ENCODE results near the gene BNIP3. TPM values are rescaled to one million over a fixed set of nuclear protein-coding genes. Genes with fewer than 3 reads are reported as not detected.
"Not testable (repeated sequence)": the region's sequence is repeated elsewhere in the genome, so short reads cannot be mapped to it uniquely, and the experiment has no call there.

The BNIP3 gene
- total RNA-seq, 1 donor from 2014 or later: 89.3 TPM

DNA sequence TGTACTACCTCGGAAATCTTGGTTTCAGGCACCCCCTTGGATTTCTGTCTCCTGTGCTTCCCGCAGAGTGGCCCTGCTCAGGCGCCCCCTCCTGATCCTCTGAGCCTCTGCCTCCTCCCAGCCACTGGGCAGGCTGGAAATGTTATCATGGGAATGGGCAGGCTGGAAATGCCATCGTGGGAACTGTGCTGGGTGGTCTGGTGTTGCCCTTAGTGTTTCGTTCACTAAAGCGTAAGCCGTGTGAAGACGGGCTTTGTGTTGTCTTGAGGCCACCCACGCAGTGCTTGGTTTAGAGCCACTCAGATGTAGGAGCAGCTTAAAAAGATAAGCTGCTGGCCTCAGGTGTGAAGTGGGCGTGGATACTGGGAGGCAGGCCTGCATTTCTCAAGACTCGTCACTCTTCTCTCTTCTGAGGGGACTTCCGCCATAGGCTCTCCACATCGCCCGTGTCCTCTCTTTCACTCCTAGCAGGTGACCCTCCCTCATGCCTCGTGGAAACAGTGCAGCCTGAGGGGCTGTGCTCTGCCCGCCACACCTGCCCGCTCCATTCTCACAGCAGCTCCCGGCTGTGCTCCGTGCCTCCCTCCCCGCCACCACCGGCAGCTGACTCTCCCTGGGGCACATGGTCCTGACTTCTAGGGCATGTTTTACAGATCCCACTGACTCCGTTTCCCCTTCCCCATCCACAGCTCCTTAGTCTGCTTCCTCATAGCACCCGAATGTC is 52.4 kb downstream of the BNIP3 start:
- no peak for DNase-seq

DNA sequence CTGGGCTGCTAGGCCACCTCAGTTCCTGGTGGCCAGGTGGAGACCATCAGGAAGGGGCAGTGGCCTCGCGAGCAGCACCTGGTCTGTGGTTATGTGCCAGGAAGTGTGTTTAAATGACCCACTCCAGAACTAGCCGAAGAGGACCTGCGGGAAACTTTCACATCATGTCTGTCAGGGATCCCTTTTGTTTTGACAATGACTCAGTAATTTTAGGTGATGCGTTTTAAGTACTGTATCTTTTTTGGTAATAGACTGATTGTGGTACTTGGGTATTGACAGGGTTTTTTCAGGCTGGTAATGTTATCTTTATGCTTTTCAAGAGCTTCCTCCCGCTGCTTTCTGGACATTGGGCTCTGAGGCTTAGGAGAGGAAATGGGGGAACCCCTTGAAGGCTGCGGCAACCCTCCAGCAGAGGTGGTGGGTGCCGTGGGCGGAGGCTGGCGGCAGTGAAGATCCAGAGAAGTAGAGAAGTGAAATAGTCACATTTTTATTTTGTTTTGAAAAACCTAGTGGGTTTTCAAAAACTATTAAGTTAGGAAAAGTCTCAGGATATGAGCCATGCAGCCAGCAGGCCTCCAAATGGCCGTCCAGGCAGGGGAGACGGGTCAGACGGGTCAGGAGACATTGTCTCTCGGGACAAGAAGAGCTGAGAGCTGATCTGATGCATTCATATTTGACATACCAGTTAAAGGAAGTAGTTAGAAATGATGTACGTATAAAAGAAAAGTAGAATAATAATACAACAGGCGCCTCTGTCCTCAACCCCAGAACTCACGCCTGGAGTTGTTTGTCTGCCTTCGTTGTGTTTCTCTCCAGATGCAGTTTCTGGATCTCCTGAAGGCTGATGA is 53.3 kb downstream of the BNIP3 start:
- DNase-seq: no peak

DNA sequence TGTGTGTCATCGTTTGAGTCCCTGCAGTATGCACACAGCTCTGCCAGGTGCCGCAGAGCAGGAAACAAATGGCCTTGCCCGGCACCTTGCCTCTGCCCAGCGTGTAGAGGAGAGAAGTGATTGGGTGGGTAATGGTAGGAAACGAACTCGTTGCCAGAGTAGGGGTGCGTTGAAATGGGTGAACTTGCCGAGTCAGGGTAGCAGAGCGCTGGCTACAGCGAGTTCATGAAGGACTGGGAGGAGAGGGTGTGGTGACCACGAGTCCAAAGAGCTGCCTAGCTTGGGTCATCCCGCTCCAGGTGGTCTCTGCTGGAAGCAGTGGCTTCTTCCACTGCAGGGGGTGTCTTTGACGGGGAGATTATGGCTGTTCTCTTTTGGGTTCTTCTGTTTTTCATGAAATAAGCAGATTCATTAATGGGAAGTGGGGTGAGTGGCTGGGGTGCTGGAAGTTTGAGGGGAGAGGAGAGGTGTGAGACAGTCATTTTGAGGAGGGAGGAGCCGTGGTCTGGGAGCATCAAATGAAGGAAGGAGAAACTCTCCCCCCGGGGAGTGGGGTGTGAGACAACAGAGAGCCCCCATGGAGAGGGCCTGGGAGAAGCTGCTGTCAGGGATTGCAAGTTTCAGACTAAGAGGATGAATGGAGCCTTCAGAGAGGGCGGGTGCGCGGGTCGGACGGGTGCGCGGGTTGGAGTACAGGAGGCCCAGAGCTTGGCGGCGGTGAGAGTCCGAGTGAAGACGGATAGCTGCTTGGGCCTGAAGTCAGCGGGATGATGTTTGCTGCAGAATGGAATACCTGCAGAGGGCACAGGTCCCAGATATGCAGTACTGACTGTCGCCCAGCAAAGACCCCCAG is 54.8 kb downstream of the BNIP3 start:
- no peak for DNase-seq

DNA sequence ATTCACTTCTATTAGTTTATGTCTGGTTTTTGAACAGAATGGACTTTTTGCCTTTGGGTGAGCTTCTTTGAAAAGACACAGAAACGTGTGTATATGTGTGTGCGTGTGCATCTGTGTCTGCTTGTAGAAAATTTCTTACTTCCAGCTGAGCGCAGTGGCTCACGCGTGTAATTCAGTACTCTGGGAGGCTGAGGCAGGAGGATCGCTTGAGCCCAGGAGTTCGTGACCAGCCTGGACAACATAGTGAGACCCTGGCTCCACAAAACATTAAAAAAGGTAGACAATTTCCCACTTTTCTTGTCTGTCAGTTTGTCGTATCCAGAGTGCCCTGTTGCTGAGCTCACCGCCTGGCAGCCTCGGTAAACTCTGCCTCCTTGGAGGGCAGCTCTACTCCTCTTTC is 55.5 kb downstream of the BNIP3 start:
- DNase-seq: no peak

DNA sequence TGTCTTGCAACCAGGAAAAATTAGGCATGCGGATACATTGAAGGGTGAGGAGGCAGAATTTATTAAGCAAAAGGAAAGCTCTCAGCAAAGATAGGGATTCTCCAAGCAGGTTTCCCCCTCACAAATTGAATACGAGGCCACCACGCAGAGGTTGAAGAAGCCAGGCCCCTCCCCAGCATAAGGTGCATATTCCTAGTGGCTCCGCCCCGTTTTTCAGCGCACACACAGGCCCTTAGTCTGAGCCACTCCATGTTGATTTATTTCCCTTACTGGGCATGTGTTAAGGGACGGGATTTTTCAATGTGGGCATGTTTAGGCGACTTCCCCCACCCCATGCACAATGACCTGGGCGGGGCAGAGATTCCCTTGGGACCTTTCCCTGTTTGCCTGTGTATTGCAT is 56.0 kb downstream of the BNIP3 start:
- no peak for DNase-seq

GRCh38 chr10:131925011-131925649 is 56.6 kb downstream of the BNIP3 start:
- no peak for DNase-seq

GRCh38 chr10:131923038-131923756 is 58.5 kb downstream of the BNIP3 start:
- DNase-seq: no peak

GRCh38 chr10:131921184-131921583 is 60.5 kb downstream of the BNIP3 start:
- peak; percentile 29 for DNase-seq

DNA sequence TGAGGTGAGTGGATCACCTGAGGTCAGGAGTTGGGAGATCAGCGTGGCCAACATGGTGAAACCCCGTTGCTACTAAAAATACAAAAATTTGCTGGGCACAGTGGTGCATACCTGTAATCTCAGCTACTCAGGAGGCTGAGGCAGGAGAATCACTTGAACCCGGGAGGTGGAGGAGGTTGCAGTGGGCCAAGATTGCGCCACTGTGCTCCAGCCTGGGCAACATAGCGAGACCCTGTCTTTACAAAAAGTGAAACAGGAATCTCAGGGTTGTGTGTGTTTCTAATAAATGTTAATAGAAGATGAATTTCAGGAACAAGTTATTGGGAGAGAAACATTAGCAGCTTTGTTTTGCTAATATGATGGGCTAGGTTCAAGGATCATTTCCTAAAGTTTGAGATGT is 61.0 kb downstream of the BNIP3 start:
- DNase-seq: no peak

DNA sequence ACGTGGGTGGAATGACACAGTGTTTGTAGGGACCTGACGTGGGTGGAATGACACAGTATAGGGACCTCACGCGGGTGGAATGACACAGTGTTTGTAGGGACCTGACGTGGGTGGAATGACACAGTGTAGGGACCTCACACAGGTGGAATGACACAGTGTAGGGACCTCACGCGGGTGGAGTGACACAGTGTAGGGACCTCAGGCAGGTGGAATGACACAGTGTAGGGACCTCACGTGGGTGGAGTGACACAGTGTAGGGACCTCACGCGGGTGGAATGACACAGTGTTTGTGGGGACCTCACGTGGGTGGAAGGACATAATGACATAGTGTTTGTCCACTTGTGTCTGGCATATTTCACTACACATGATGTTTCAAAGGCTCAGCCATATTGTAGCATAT is 61.6 kb downstream of the BNIP3 start:
- DNase-seq: no peak

DNA sequence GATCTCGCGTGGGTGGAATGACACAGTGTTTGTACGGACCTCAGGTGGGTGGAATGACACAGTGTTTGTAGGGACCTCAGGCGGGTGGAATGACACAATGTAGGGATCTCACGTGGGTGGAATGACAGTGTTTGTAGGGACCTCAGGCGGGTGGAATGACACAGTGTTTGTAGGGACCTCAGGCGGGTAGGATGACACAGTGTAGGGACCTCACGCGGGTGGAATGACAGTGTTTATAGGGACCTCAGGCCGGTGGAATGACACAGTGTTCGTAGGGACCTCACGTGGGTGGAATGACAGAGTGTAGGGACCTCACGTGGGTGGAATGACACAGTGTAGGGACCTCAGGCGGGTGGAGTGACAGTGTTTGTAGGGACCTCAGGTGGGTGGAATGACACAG is 62.3 kb downstream of the BNIP3 start:
- not testable (repeated sequence) for DNase-seq

Other genes with a start within 250 kb of the BNIP3 start
- gene PPP2R2D, start 80.9 kb downstream of the BNIP3 start, total RNA-seq: 39.6 TPM
- gene JAKMIP3, start 84.0 kb upstream of the BNIP3 start, total RNA-seq: 1.0 TPM
- 2.2 TPM for gene DPYSL4, start 205.0 kb upstream of the BNIP3 start, total RNA-seq

Measured in tongue (tissue), 2 donors.